ENCODE results near the gene GPM6B. TPM values are rescaled to one million over a fixed set of nuclear protein-coding genes. Genes with fewer than 3 reads are reported as not detected.
A peak's percentile ranks its signal among the peaks of the same experiment; 100 is the strongest.

Gene GPM6B
- total RNA-seq, 1 donor from 2014 or later, result 129 TPM

DNA sequence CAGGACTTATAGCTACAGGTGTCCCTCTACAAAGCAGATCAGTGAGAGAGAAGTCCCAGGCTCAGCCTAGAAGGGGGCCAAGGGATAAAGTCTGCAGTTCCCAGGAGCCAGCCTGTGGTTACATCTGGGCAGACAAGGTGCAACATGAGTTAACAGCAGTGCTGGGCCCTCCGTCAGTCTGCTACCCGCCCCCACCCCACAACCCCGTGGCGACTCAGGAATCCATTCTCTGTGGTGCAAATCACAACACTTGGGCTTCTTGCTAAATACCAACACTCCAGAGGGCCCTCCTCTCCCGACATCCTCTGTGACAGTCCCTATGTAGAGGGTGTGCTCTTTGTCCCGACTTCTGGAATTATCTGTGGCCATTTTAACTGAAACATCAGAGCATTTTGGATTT lies 13.8 kb downstream of the GPM6B start:
- Mint-ChIP-seq H3K9me3 (peaks cover 5% of the 10 kb centered on the region), H3K27ac (ENCODE audit: unreplicated experiment) (no peak overlapping the region)

DNA sequence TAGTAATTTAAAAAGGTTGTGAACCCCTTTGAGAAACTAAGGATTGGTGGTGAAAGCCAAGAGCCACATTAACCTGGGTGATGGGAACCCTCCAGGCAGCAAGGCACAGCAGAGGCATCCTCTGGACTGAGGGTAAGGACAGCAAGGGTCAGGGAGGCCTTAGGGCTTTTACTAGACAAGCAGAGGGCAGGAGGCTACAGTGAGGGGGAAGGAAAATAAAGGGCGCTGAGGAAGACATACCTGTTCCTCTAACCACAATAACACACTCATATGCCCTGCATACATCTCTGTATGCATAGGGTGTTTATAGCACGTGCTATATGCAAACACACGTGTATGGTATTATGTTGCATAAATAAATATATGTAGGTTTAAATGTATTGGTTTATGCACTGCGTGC lies 18.7 kb downstream of the GPM6B start:
- Mint-ChIP-seq H3K27ac (ENCODE audit: unreplicated experiment) (no peak overlapping the region), H3K9me3 (peaks cover 5% of the 10 kb centered on the region), H3K4me1 (peaks cover 35% of the 10 kb centered on the region), H3K27me3 (ENCODE audit: low read depth) (no peaks in the 10 kb centered on the region), H3K36me3 (ENCODE audit: low read depth) (peaks cover 14% of the 10 kb centered on the region), H3K4me3 (no peak overlapping the region)
- no peak for DNase-seq (ENCODE audit: low read depth, low spot score)
- TF ChIP-seq, protein P1, sequence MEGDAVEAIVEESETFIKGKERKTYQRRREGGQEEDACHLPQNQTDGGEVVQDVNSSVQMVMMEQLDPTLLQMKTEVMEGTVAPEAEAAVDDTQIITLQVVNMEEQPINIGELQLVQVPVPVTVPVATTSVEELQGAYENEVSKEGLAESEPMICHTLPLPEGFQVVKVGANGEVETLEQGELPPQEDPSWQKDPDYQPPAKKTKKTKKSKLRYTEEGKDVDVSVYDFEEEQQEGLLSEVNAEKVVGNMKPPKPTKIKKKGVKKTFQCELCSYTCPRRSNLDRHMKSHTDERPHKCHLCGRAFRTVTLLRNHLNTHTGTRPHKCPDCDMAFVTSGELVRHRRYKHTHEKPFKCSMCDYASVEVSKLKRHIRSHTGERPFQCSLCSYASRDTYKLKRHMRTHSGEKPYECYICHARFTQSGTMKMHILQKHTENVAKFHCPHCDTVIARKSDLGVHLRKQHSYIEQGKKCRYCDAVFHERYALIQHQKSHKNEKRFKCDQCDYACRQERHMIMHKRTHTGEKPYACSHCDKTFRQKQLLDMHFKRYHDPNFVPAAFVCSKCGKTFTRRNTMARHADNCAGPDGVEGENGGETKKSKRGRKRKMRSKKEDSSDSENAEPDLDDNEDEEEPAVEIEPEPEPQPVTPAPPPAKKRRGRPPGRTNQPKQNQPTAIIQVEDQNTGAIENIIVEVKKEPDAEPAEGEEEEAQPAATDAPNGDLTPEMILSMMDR (conservative IDR thresholded peaks at IDR 0.05), result no peak

More for the DNA sequence above, 13.8 kb downstream of the GPM6B start:
- TF ChIP-seq, protein P1 (conservative IDR thresholded peaks at IDR 0.05), result no peak
- H3K4me1 Mint-ChIP-seq, result peaks cover 31% of the 10 kb centered on the region
- DNase-seq (ENCODE audit: low read depth, low spot score), result no peak
- H3K27me3 Mint-ChIP-seq (ENCODE audit: low read depth), result no peaks in the 10 kb centered on the region
- H3K36me3 Mint-ChIP-seq (ENCODE audit: low read depth), result peaks cover 11% of the 10 kb centered on the region
- H3K4me3 Mint-ChIP-seq, result no peak overlapping the region

DNA sequence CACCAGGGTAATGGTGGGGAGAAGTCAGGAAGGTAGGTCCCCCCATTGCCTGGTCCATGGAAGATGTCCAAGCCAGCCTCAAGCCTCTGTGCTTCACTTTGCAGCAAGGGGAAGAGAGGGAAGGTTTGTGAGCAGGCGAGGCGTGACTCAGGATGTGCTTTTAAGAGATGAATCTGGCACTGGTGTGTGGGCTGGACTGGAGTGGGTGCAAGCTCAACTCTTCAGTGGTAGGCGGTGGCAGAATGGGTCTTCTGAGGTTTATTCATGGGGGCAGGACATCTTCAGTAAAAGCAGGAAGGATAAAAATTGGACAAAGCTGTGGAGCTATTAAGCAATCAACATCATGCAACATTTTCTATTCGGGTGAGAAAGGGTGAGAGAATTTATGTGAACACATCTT lies 19.4 kb downstream of the GPM6B start:
- H3K27ac Mint-ChIP-seq (ENCODE audit: unreplicated experiment), result no peak overlapping the region
- no peak overlapping the region for H3K4me3 Mint-ChIP-seq
- no peaks in the 10 kb centered on the region for H3K27me3 Mint-ChIP-seq (ENCODE audit: low read depth)
- peaks cover 29% of the 10 kb centered on the region for H3K4me1 Mint-ChIP-seq
- H3K36me3 Mint-ChIP-seq (ENCODE audit: low read depth), result peaks cover 14% of the 10 kb centered on the region
- no peak for DNase-seq (ENCODE audit: low read depth, low spot score)
- H3K9me3 Mint-ChIP-seq, result peaks cover 5% of the 10 kb centered on the region
- TF ChIP-seq, protein P1 (conservative IDR thresholded peaks at IDR 0.05), result no peak

DNA sequence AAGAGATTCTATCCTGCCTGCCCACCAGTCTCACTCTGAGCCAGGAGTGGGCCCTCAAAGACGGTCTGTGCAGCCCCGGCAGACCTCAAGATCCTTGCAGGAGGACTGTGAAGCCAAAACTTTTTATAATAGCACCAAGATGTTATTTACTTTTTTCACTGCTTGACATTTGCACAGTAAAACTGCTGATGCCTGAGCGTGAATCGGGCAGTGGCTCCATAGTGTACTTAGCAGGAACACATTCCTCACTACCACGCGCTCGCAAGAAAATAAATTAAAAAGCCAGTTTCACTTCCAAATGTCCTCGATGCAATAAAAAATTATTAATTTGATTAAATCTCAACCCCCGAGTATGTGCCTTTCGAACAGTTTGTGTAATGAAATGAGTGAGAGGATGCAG lies 22.5 kb downstream of the GPM6B start:
- Mint-ChIP-seq H3K27me3 (ENCODE audit: low read depth) (no peaks in the 10 kb centered on the region), H3K9me3 (peaks cover 5% of the 10 kb centered on the region), H3K36me3 (ENCODE audit: low read depth) (peaks cover 7% of the 10 kb centered on the region), H3K27ac (ENCODE audit: unreplicated experiment) (no peak overlapping the region), H3K4me3 (peak overlapping the region; percentile 25), H3K4me1 (peaks cover 42% of the 10 kb centered on the region)
- TF ChIP-seq, protein P1 (conservative IDR thresholded peaks at IDR 0.05), result no peak
- DNase-seq (ENCODE audit: low read depth, low spot score), result no peak

DNA sequence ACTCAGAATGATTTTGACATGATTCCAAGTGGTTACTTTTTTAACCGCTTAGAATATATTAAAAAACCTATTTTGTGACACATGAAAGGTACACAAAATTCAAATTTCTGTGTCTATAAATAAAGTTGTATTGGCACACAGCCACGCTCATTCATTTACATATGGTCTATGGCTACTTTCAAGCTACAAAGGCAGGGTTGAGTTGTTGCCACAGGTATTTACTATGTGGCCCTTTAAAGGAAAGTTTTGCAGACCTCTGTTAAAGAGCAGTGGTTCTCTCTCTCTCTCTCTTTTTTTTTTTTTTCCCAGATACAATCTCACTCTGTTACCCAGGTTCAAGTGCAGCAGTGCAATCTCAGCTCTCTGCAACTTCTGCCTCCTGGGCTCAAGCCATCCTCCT lies 23.0 kb downstream of the GPM6B start:
- TF ChIP-seq, protein P1 (conservative IDR thresholded peaks at IDR 0.05), result no peak
- Mint-ChIP-seq H3K9me3 (peaks cover 5% of the 10 kb centered on the region), H3K36me3 (ENCODE audit: low read depth) (peaks cover 7% of the 10 kb centered on the region), H3K4me3 (peak overlapping the region; percentile 25), H3K27ac (ENCODE audit: unreplicated experiment) (no peak overlapping the region), H3K4me1 (peaks cover 42% of the 10 kb centered on the region), H3K27me3 (ENCODE audit: low read depth) (no peaks in the 10 kb centered on the region)
- no peak for DNase-seq (ENCODE audit: low read depth, low spot score)

DNA sequence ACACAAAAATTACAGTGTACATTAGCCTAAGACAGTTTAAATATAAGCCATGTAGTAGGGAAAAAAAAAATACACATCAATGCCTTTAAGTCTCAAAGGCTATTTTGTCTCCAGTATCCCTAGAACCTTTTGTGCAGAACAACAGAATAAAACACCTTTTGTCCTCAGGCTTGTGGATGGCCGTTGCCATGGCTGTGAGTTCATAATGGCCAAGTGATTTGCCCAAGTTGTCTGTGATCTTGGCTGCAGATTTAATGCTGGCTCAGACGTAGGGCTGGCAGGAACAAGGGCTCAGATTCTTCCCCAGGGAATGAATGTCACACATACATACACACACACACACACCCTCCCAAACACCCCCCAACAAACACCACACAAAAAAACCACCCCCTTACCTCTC lies 25.3 kb downstream of the GPM6B start:
- H3K27ac Mint-ChIP-seq (ENCODE audit: unreplicated experiment), result peak overlapping the region; percentile 92

More for the DNA sequence above, 25.3 kb downstream of the GPM6B start:
- DNase-seq (ENCODE audit: low read depth, low spot score), result no peak
- Mint-ChIP-seq H3K36me3 (ENCODE audit: low read depth) (peaks cover 3% of the 10 kb centered on the region), H3K4me1 (peaks cover 35% of the 10 kb centered on the region), H3K9me3 (no peaks in the 10 kb centered on the region), H3K4me3 (peak overlapping the region; percentile 59), H3K27me3 (ENCODE audit: low read depth) (no peaks in the 10 kb centered on the region)
- TF ChIP-seq, protein P1 (conservative IDR thresholded peaks at IDR 0.05), result no peak
